ENCODE results near the gene DDN.

The DDN gene

GRCh38 chr12:49030714-49031572, 31.8 kb upstream of the DDN start:
- no peak for DNase-seq

DNA sequence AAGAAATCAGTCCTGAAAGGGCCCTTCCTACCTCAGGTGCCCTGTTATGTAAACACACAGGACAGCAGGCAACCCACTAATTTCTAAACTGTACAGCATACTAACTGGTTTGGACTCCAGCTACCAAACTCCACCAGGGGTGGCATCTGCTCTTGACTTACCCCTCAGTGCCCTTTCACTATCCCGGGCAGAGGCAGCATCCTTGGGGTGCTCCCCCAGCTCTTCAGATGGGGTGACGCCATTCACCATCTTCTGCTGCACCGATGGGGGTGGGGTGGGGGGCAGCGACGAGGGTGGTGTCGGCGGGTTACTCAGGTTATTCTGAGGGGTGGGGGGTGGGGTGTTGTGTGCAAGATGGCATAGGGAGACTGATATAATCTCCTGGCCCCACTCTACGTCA, 30.9 kb upstream of the DDN start:
- DNase-seq, result no peak

GRCh38 chr12:49028666-49029275, 29.6 kb upstream of the DDN start:
- DNase-seq, result no peak

GRCh38 chr12:49027846-49028555, 28.8 kb upstream of the DDN start:
- no peak for DNase-seq

DNA sequence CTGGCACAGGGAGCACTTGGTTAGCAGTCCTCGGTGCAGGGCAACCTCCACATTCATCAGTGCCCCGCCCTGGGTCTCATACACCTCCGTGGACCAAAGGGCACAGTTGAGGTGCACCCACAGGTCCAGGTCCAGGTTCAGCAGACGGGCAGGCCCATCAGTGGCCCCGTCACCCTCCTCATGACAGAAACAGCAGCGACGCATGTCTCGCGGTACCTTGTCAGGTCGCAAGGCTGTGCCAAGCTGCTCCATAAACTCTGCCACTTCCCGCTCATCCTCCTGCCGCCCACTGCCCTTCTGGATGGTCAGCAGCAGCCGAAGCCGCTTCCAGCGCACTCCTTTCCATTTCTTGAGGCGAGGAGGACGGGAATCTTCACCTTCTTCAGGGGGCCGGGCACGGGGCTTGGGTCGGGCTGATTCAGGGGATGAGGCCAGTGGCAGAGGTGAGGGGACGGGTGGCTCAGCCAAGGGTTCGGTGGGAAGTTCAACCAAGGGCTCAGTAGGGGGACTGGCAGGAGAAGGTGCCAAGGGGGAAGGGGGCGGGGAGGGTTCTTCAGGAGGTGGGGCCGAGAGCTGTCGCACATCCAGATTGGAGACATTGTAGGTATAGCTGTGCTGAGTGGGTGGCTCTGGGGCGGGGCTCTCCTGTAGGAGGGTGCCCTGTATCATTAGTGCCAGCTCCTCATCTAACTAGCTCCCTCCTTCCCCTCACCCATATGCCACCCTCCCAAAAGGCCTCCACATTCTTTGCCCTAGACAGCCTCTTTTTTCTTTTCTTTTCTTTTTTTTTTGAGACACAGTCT, 27.7 kb upstream of the DDN start:
- DNase-seq, result no peak

DNA sequence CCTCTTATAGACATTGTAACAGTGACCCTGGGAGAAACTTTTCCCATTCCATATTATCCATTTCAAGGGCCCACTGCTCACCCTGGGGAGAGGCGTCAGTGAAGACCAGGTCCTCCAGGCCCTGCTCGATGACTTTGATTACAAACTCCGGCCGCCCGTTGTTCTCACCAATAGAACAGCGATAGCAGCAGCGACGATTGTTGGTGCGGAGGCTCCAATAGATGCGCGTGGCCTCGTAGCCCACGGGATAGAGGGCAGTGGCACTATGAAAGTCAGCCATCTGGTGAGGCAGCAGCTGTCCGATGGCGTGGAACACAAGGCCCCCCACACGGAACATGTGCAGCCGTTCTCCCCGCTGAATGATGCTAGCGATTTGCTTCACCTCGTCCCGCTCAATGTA, 26.9 kb upstream of the DDN start:
- DNase-seq, result no peak

- DNase-seq, result no peak
Observed at GRCh38 chr12:49025463-49025862, 26.3 kb upstream of the DDN start.

DNA sequence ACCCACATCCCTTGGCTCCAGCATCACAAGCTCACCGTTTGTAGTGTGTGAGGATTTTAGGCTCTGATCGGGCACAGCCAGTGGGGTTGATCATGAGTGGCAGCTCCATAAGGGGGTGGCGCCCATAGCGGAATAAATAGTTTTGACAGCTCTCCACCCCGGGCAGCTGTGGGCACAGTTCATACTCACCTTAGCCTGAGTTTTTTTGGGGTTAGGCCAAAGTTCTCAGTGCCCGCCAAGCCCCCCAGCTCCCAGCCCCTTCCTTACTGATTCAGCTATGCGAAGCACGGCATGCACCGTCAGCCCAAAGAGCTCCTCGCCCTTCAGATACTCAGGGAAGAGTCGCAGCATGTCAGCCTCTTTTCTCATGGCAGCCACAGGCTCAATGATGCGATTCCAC, 25.4 kb upstream of the DDN start:
- DNase-seq, result no peak

DNA sequence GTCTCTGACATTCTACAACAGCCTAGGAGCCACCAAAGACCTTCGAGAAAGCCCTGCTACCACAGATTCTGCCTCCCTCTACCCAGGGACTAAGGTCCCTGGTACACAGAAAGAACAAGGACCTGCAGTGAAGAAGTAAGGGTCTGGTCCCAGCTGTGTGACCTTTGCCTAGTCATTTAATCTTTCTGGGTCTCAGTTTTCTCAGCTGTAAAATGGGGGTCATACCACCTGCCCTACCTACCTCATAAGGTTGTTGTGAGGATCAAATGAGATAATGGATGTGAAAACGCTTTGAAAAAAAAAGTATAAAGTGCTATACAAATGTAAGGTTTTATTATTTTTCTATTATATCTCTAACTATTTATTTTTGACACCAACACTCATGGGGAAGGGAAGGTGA, 24.6 kb upstream of the DDN start:
- no peak for DNase-seq

DNA sequence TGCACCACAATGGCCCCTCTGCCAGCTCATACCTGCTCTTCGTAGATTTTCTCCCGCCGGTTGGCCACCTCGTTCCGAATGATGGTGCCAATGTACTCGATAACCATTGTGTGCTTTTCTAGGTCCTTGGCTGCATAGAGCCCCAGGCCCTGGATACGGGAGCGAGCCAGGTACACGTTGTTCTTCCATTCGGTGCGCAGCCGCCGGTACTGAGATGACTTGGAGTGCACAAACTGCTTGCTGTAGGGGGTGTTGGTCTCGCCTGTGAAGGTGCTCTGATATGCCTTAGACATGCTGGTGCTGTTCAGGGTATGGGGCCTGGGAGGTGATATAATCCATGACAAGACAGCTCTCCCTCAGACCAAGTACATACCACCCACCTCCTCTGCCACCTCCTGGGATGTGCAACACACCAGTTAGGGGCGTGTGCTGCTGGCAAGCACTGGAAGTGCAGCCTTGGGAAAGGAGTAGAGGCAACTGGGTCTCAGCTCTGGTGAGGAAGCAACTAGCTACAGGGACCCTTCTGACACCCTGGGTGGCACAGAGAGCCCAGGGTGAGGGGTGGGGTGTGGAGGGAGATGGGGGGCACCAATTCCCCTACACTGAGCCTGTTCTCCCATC, 23.5 kb upstream of the DDN start:
- DNase-seq, result no peak

DNA sequence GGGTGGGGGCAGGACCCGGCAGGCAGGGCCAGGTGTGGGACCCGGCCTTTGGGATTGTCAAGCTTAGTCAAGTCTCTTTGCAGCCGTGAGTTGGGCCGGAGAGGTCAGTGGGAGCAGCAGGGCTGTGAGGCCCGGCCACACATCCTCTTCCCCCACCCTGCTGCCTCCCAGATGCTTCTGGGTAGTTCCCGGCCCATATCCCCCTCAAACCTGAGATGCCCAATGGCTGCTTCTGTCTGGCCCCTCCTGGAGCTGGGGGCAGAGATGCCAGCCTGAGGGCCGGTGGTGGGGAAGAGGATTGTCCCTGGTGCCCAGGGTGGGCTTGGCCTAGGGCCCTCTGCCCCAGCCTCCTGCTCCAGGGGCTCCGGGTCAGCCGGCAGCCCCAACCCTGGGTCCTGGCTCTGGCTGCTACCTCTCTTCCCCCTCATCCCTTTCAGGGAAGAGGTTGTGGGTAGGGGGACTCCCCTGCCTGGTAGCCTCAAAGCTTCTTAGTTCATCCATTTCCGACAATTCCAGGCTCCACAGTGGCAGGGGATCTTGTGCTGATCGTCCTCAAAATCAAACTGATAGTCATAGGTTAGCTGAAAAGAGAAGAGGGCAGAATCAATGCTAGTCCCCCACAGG, 22.2 kb upstream of the DDN start:
- DNase-seq, result no peak

DNA sequence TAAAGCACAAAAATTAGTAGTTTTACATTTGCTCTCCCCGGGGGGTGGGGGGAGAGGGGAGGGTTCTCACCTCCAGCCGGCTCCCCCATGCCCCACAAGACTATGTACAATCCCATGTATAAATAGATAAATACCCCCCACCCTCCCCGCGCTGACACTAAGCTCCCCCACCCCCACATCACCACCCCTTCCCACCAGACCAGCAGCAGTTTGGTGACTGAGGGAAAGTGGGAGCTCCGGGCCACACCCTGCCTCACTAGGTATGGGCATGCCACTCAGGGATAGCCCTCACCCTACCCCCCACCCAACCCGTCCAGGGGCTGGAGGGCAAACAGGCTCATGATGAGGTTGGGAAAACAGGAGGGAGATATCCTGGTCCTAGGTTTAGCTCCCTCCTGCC, 21.3 kb upstream of the DDN start:
- DNase-seq, result no peak

DNA sequence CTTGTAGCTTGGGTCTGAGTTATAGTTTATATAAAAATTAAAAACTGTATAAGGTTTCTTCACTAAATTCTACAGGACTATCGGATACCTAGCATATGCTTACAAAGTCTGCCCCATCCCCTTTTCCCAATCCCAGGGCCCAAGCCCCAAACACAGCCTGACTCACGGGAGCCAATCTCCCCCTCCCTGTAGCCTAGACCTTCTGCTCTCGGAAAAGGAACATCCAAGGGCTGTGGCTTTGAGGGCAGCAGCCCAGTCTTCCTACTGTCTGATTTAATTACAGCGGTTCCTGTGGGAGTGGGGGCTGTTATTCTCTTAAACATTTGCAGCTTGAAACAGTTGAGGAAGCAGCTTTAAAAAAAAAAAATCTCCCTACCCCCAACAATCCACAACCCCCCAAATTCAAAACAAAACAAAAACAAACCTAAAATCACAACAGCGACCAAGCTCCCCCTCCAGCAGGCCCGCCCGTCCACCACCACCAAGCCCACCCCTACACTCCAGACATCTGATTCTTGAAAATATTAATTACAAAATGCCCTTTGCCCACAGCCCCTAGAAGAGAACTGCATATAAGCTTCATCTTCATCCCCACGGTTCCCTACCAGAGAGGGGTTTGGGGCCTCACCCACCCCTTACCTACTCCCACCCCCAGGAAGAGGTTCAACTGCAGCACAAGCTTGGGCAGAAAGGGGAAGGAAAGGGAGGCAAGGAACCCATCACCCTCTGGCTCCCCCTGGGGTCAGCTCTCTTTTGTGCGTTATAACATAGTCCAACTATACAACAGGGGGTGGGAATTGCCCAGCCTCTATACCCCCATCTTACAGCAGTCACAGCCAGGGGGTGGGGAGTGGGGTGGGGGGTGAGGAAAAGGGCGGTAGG, 20.5 kb upstream of the DDN start:
- DNase-seq, result no peak

DNA sequence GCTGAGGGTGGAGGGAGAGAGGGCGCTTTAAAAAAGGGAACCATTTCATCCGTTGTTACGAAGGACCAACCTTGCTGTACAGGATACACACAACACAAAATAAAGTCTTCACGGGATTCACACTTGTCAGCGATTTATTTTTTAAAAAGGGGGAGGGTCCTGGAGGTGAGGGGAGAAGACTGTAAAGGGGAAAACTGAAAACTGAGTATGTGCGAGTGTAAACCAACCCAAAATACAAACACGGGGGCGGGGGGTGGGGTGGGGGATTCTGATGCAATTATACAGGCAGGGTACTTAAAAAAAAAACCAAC, 19.9 kb upstream of the DDN start:
- DNase-seq, result no peak

GRCh38 chr12:49018261-49019119, 19.3 kb upstream of the DDN start, which contains the start of gene PRKAG1:
Gene PRKAG1 (minus strand): TSS chr12:49018776. CDS start chr12:49018740, 36 bp downstream.
- DNase-seq, result peak; percentile 86

- no peak for DNase-seq
Observed at GRCh38 chr12:49017891-49018260, 18.7 kb upstream of the DDN start.

DNA sequence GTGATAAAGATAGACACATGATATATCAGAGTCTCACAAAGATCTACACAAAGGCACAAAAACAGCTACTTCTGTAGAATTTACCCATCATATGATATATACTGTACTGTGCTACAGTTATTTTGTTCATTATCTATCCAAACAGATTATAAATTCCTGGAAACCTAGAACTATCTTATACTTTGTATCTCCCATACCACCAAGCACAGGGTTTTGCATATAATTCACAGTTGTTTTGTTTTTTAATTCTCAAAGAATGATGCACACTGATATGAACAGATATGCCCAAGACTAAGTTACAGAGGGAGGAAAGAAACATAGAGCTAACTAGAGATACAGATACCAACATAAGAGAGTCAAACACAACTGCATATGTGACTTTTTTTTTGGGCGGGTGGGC, 16.0 kb upstream of the DDN start:
- DNase-seq, result no peak

DNA sequence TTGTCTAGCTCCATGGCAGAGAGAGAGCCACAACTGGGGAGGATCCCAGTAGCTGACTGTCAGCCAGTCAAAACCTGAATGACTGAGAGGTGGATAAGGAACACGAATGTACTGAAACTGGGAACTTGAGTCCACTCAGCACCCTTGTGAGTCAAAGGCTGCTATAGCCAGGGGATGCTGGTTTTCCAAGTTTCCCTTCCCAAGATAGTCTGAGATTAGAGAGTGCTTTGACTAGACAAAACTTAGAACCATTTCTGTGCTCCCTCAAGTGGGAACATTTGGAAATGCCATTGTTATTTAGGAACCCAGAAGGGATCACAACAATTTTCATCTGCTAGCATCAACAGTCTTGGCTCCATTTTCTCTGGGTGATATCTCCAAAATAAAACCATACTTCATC, 15.4 kb upstream of the DDN start:
- DNase-seq, result no peak

GRCh38 chr12:49013428-49013827, 14.3 kb upstream of the DDN start:
- DNase-seq, result no peak

- DNase-seq, result no peak
Observed at GRCh38 chr12:49012739-49013138, 13.6 kb upstream of the DDN start.
